Fibroblast of lung (primary cell): ENCODE results near the gene SCYL1. TPM values are rescaled to one million over a fixed set of nuclear protein-coding genes. Genes with fewer than 3 reads are reported as not detected.

ENCODE experiments used
- DNase-seq, 2 donors: peaks; one replicate each; pipeline versions ENCODE4 v3.0.0 to v3.0.0-alpha.2; 2010; ENCODE audit warnings: low read depth in 2 of 2
- H2AFZ ChIP-seq: 2 replicates; pipeline ENCODE4 v1.5.1; 2012; ENCODE audit warnings: low read length, control low read depth, inconsistent platforms
- H3K27ac ChIP-seq: 2 replicates; pipeline ENCODE4 v1.5.1; 2011; ENCODE audit warnings: low read length, control low read depth; ENCODE audit not compliant: insufficient read depth
- H3K27me3 ChIP-seq: 2 replicates; pipeline ENCODE4 v1.5.1; 2011; ENCODE audit warnings: mild to moderate bottlenecking, low read length; ENCODE audit not compliant: control insufficient read depth, insufficient read depth
- H3K36me3 ChIP-seq: 2 replicates; pipeline ENCODE4 v1.5.1; 2011; ENCODE audit warnings: low read length; ENCODE audit not compliant: control insufficient read depth, insufficient read depth
- H3K4me1 ChIP-seq: 2 replicates; pipeline ENCODE4 v1.5.1; 2011; ENCODE audit warnings: low read length; ENCODE audit not compliant: control insufficient read depth, insufficient read depth; ENCODE audit errors: extremely low read depth
- H3K4me2 ChIP-seq: 2 replicates; pipeline ENCODE4 v1.5.1; 2011; ENCODE audit warnings: low read length, control low read depth; ENCODE audit not compliant: insufficient read depth; ENCODE audit errors: extremely low read depth
- H3K4me3 ChIP-seq, 4 experiments: fragments of 200-600 bp in 1 of 4; sonication (generic) in 1 of 4; replicated peaks in 1 of 4; 2 replicates each; pipeline ENCODE4 v1.5.1; 2011 to 2016; ENCODE audit warnings: low read length in 4 of 4, low read depth in 3 of 4, mild to moderate bottlenecking in 3 of 4, control low read depth in 2 of 4, inconsistent platforms in 1 of 4, mixed read lengths in 1 of 4; ENCODE audit not compliant: insufficient read depth in 1 of 4; ENCODE audit errors: control extremely low read depth in 1 of 4
- H3K79me2 ChIP-seq: 2 replicates; pipeline ENCODE4 v1.5.1; 2012; ENCODE audit warnings: mild to moderate bottlenecking, low read length, inconsistent platforms; ENCODE audit not compliant: control insufficient read depth, insufficient read depth
- H3K9ac ChIP-seq: 2 replicates; pipeline ENCODE4 v1.5.1; 2011; ENCODE audit warnings: mild to moderate bottlenecking, low read length, control low read depth; ENCODE audit not compliant: insufficient read depth
- H3K9me3 ChIP-seq: 2 replicates; pipeline ENCODE4 v1.5.1; 2012; ENCODE audit warnings: low read depth, low read length; ENCODE audit not compliant: control insufficient read depth, insufficient read depth
- H4K20me1 ChIP-seq: 2 replicates; pipeline ENCODE4 v1.5.1; 2011; ENCODE audit warnings: low read length; ENCODE audit not compliant: control insufficient read depth, insufficient read depth; ENCODE audit errors: extremely low read depth
- CTCF ChIP-seq, 2 donors: IDR thresholded peaks in 1 of 2; conservative IDR thresholded peaks in 1 of 2; 1 replicate in 1 of 2; 2 replicates in 1 of 2; pipeline ENCODE4 v1.5.1; 2011 to 2012; ENCODE audit warnings: low read length in 2 of 2, control low read depth in 1 of 2, inconsistent platforms in 1 of 2, low read depth in 1 of 2, mild to moderate bottlenecking in 1 of 2
- EZH2 ChIP-seq: IDR thresholded peaks from 2 replicates; pipeline ENCODE4 v1.5.1; 2012; ENCODE audit warnings: low read length, control low read depth, mild to moderate bottlenecking; ENCODE audit errors: missing control alignments
- polyA plus RNA-seq, 2 donors: library from polyadenylated mRNA; depleted of rRNA in 1 of 2; stranded (reverse) in 1 of 2; unstranded in 1 of 2; fragments of >200 nt; gene quantifications; 2 replicates each; pipeline ENCODE4 v1.2.1, GENCODE V29; 2011 to 2012; ENCODE audit warnings: missing spikeins in 1 of 2
- total RNA-seq: library from RNA; depleted of rRNA; stranded (reverse); fragments of >200 nt; gene quantifications from 2 replicates; pipeline ENCODE4 v1.2.1, GENCODE V29; 2014

Gene SCYL1
- total and polyA plus RNA-seq, 2 donors (not counting 1 experiment from before 2014, with no cell fraction given): 58.2 to 84.6 TPM

GRCh38 chr11:65526744-65527143, 1.9 kb downstream of the SCYL1 start:
- Histone ChIP-seq H3K4me1 (peaks cover 8% of the 10 kb centered on the region), H3K27ac (no peak overlapping the region), H3K27me3 (no peaks in the 10 kb centered on the region), H3K79me2 (peaks cover 25% of the 10 kb centered on the region), H3K9me3 (no peaks in the 10 kb centered on the region), H3K4me3 (peak overlapping the region in 1 of 4 experiments; percentile 91), H2AFZ (no peak overlapping the region), H3K9ac (no peak overlapping the region), H3K36me3 (peaks cover 24% of the 10 kb centered on the region), H3K4me2 (no peak overlapping the region), H4K20me1 (no peaks in the 10 kb centered on the region)
- DNase-seq: no peak
- TF ChIP-seq CTCF (conservative IDR thresholded peaks at IDR 0.05 in 1 of 2, IDR thresholded peaks at IDR 0.05 in 1 of 2; ENCODE audit: low read depth in 1 of 2, low read length in 2 of 2) (no peak), EZH2 (no peak)

GRCh38 chr11:65528819-65529350, 4.0 kb downstream of the SCYL1 start:
- Histone ChIP-seq H3K36me3 (peaks cover 38% of the 10 kb centered on the region), H3K4me3 (no peak overlapping the region), H3K9me3 (no peaks in the 10 kb centered on the region), H3K27me3 (no peaks in the 10 kb centered on the region), H4K20me1 (no peaks in the 10 kb centered on the region), H2AFZ (no peak overlapping the region), H3K4me1 (peaks cover 8% of the 10 kb centered on the region), H3K79me2 (peaks cover 25% of the 10 kb centered on the region), H3K4me2 (no peak overlapping the region), H3K9ac (no peak overlapping the region), H3K27ac (no peak overlapping the region)
- no peak for TF ChIP-seq EZH2
- no peak for TF ChIP-seq CTCF (conservative IDR thresholded peaks at IDR 0.05 in 1 of 2, IDR thresholded peaks at IDR 0.05 in 1 of 2; ENCODE audit: low read depth in 1 of 2, low read length in 2 of 2)
- no peak for DNase-seq

GRCh38 chr11:65529475-65530156, 4.7 kb downstream of the SCYL1 start:
- H3K4me1 ChIP-seq: peaks cover 4% of the 10 kb centered on the region
- H3K9me3 ChIP-seq: no peaks in the 10 kb centered on the region
- TF ChIP-seq EZH2: no peak
- TF ChIP-seq CTCF (conservative IDR thresholded peaks at IDR 0.05 in 1 of 2, IDR thresholded peaks at IDR 0.05 in 1 of 2; ENCODE audit: low read depth in 1 of 2, low read length in 2 of 2): no peak
- no peaks in the 10 kb centered on the region for H4K20me1 ChIP-seq
- H3K79me2 ChIP-seq: peaks cover 25% of the 10 kb centered on the region
- DNase-seq: no peak
- H3K4me2 ChIP-seq: no peak overlapping the region
- no peak overlapping the region for H3K27ac ChIP-seq
- no peak overlapping the region for H2AFZ ChIP-seq
- H3K36me3 ChIP-seq: peaks cover 38% of the 10 kb centered on the region
- no peaks in the 10 kb centered on the region for H3K27me3 ChIP-seq
- no peak overlapping the region for H3K4me3 ChIP-seq
- no peak overlapping the region for H3K9ac ChIP-seq
